ENCODE data around the gene SAMD11.

- TF ChIP-seq CTCF (IDR thresholded peaks at IDR 0.05) (no peak), POLR2AphosphoS5 (IDR thresholded peaks at IDR 0.05) (no peak), POLR2A (IDR thresholded peaks at IDR 0.05) (no peak)
Observed at GRCh38 chr1:928825-929661, 5.3 kb downstream of the SAMD11 start.

Measured in prostate gland (tissue), 2 donors.